ENCODE data around the gene CUTA. TPM values are rescaled to one million over a fixed set of nuclear protein-coding genes. Genes with fewer than 3 reads are reported as not detected.
A peak's percentile ranks its signal among the peaks of the same experiment; 100 is the strongest.

The CUTA gene
- total and polyA plus RNA-seq, 7 donors = 102 to 193 (median 136) TPM

DNA sequence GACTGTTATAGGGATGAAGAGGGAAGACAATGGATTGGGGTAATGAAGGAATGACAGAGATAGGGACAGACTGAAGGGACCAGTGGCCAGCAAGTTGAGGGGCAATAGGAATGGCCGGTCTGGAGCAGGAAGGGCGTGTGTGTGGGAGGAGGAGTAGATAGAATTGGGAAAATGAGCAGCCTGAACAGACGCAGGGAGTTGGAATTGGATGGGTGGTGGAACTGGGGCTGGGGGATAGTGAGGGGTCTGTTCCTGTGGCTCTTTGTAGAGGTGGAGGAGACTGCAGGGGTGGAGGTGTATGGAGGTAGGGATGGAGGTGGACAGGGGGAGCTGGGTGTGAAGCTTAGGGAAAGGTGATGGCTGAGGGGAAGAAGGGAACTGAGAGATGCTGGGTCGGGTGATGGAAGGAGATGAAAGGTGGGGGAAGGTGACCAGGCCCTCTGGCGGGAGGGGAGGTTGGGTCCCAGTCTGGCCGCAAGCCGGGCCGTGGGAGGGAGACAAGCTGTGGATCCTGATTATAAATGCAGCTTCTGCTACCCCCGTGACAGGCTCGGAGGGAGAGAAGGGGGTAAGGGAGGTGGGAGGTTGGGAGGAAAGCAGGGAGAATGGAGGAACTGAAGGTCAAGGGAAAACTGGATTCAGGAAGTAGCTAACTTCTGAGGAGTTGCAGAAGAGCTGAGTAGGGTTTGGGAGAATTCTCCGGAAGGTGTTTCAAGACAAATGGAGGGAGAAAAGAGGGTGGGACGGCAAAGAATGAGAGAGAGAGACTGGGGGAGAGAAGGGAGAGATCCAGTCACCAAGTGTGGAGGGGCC is 7.2 kb upstream of the CUTA start:
- Histone ChIP-seq H3K27me3 (no peaks in the 10 kb centered on the region), H3K4me1 (peaks cover 0 to 51% (median 50%) of the 10 kb centered on the region in 4 donors), H3K36me3 (no peaks in the 10 kb centered on the region), H3K4me3 (peak overlapping the region; percentile 35 to 64 (median 54)), H3K9me3 (no peaks in the 10 kb centered on the region), H3K27ac (peak overlapping the region; percentile 87 to 93 (median 91))
- WGBS, 2 donors = 12 to 20% methylated on average over 12 of the region's 12 CpGs
- TF ChIP-seq POLR2AphosphoS5 (IDR thresholded peaks at IDR 0.05) (no peak), POLR2A (IDR thresholded peaks at IDR 0.05) (peak in 1 of 2 donors; percentile 48)
- intact Hi-C loops (cut with DNase I) = loop anchor here (5.0 to 10.0 kb wide), 3 partner anchors 108 to 220 kb away; partner anchors contain the start of genes HSD17B8, RGL2, RING1 and RXRB
- DNase-seq = no peak

DNA sequence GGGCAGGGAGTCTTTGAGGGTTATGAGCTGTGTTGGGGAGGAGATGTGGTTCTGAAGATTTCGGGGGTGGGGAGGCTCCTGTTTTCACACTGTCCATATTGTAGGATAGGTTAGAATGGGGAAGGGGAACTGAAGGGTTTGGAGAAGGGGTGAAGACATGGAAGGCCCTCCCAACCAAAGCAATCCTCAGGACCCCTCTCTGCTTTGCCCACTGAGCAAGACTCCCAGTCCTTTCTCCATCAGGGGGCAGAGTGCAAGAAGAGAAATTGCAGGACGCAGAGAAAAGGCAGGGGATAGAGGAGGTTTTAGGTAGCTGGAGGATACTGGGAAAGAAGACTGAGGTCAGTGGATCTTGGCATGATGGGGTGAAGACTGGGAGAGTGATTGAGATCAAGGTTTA is 5.9 kb upstream of the CUTA start:
- intact Hi-C loops (cut with DNase I) = loop anchor here (10.0 kb wide), 1 partner anchor 219 kb away; the partner anchor contains the start of genes HSD17B8, RING1, RXRB and SLC39A7
- peak overlapping the region; percentile 87 to 93 (median 91) for H3K27ac ChIP-seq
- 94 to 96% methylated on average over 2 of the region's 2 CpGs for WGBS, 2 donors

DNA sequence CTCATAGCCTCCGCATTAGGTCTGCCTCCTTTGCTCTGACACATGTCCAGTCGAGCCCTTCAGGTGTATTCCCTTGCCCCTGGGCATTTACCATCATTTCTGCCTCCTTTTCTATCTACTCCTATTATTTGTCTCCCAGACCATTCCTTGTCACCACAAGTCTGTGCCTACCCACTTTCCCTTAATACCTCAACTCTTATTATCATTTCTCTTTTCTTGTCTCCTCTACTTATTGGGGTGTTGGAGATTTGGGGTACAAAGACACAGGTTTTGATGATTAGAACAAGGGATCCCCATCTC is 3.4 kb upstream of the CUTA start:
- Histone ChIP-seq H3K9me3 (no peaks in the 10 kb centered on the region), H3K4me3 (no peak overlapping the region), H3K27me3 (no peaks in the 10 kb centered on the region), H3K4me1 (peaks cover 0 to 56% (median 49%) of the 10 kb centered on the region in 4 donors), H3K27ac (peak overlapping the region; percentile 93 to 97 (median 96)), H3K36me3 (peaks cover 0 to 4% (median 0%) of the 10 kb centered on the region in 4 donors)
- TF ChIP-seq POLR2A (IDR thresholded peaks at IDR 0.05) = no peak
- no peak for TF ChIP-seq EP300 (IDR thresholded peaks at IDR 0.05)
- TF ChIP-seq POLR2AphosphoS5 (IDR thresholded peaks at IDR 0.05) = no peak
- TF ChIP-seq, protein P1, sequence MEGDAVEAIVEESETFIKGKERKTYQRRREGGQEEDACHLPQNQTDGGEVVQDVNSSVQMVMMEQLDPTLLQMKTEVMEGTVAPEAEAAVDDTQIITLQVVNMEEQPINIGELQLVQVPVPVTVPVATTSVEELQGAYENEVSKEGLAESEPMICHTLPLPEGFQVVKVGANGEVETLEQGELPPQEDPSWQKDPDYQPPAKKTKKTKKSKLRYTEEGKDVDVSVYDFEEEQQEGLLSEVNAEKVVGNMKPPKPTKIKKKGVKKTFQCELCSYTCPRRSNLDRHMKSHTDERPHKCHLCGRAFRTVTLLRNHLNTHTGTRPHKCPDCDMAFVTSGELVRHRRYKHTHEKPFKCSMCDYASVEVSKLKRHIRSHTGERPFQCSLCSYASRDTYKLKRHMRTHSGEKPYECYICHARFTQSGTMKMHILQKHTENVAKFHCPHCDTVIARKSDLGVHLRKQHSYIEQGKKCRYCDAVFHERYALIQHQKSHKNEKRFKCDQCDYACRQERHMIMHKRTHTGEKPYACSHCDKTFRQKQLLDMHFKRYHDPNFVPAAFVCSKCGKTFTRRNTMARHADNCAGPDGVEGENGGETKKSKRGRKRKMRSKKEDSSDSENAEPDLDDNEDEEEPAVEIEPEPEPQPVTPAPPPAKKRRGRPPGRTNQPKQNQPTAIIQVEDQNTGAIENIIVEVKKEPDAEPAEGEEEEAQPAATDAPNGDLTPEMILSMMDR (IDR thresholded peaks at IDR 0.05) = no peak
- WGBS, 2 donors = 83 to 88% methylated on average over 2 of the region's 2 CpGs
- intact Hi-C loops (cut with DNase I) = loop anchor here (10.0 kb wide), 1 partner anchor 216 kb away; the partner anchor contains the start of genes HSD17B8, RING1, RXRB and SLC39A7
- no peak for DNase-seq

More for the DNA sequence above, 5.9 kb upstream of the CUTA start:
- H3K36me3 ChIP-seq = no peaks in the 10 kb centered on the region
- TF ChIP-seq POLR2A (IDR thresholded peaks at IDR 0.05) (no peak), POLR2AphosphoS5 (IDR thresholded peaks at IDR 0.05) (no peak), EP300 (IDR thresholded peaks at IDR 0.05) (no peak)
- TF ChIP-seq, protein P1 (IDR thresholded peaks at IDR 0.05) = no peak
- no peak for DNase-seq
- no peaks in the 10 kb centered on the region for H3K27me3 ChIP-seq
- H3K4me1 ChIP-seq = peaks cover 0 to 59% (median 52%) of the 10 kb centered on the region in 4 donors
- H3K4me3 ChIP-seq = no peak overlapping the region
- H3K9me3 ChIP-seq = no peaks in the 10 kb centered on the region

DNA sequence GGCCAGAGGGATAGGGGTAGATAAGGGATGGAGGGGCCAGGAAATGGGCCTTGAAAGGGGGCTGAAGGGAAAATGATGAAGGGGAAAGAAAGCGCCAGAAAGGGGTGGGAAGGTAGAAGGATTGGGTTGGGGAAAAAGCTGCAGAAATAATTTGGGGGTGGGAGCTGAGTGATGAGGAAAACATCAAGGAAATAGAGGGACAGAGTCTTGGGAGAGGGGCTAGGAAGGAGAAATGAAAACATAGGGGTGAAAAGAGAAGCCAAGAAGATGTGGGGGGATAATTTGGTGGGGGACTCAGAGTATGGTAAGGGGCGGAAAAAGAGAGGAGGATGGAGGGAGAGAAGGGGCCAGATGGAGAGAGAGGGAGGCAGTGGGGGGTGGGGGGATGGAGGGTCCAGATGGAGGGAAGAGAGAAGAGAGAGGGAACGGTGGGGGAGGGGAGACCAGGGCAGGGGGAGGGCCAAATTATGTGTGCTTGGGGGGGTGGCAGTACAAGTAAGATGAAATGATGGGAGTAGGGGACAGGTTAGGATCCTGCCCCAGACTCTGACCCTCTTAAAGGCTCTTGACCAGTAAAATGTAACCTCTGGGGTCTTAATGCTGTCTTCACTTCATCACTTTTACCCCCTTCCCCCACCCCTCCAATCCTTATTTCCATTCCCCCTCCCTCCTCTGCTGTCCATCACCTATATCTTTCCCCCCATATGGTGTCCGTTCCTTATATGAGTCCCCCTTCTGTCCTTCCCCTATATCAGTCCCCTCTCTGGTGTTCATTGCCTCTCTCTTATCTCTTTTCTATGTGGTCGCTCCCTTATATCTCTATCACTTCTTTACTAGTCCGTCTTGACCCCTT is 2.8 kb upstream of the CUTA start:
- Histone ChIP-seq H3K4me3 (peak overlapping the region; percentile 37 to 50 (median 46)), H3K9me3 (no peaks in the 10 kb centered on the region), H3K4me1 (peaks cover 0 to 58% (median 51%) of the 10 kb centered on the region in 4 donors), H3K27me3 (no peaks in the 10 kb centered on the region), H3K27ac (peak overlapping the region; percentile 93 to 97 (median 96)), H3K36me3 (peaks cover 0 to 10% (median 0%) of the 10 kb centered on the region in 4 donors)
- TF ChIP-seq POLR2A (IDR thresholded peaks at IDR 0.05) = no peak
- no peak for TF ChIP-seq POLR2AphosphoS5 (IDR thresholded peaks at IDR 0.05)
- TF ChIP-seq, protein P1 (IDR thresholded peaks at IDR 0.05) = no peak
- no peak for TF ChIP-seq EP300 (IDR thresholded peaks at IDR 0.05)
- WGBS, 2 donors = 74% methylated on average over 6 of the region's 6 CpGs
- DNase-seq = no peak
- intact Hi-C loops (cut with DNase I) = loop anchor here (10.0 kb wide), 1 partner anchor 216 kb away; the partner anchor contains the start of genes HSD17B8, RING1, RXRB and SLC39A7
